GM18867 (cell line): ENCODE results near the gene RPRD1B.

Experiments used
- ATAC-seq: cut with Tn5 transposase; IDR thresholded peaks from one replicate; pipeline ENCODE4 v1.9.1; 2021; ENCODE audit warnings: mild to moderate bottlenecking, moderate library complexity; ENCODE audit not compliant: unreplicated experiment

Gene RPRD1B

DNA sequence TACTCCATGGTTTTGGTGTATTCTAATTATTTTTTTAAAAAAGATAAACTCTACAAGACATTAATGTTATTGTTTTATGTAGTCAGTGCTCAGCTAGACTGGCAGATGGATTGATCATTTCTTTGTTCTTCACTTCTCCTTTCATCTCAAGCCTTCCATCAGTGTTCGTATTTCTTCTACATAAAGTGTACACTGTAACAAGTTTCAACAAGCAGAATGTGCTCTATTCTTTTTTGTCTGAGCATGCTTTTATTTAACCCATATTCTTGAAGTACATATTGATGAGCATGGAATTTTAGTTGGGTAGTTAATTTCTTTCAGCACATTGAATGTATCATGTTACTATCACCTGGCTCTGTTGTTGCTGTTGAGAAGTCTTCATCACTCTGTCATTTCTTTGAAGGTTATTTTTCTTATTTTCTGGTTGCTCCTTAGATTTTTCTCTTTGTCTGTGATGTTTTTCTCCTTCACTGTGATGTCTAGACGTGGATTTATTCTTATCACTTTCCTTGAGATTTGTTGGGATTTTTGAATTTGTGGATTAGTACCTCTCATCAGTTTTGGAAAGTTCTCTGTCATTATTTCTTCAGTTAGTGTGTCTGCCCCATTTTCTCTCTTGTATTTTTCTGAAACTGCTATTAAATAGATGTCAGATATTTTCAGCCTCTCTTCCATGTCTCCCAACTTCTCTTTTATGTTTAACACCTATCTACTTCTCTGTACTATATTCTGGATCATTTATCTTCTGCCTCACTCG is 83.0 kb downstream of the RPRD1B start:
- no peak for ATAC-seq

DNA sequence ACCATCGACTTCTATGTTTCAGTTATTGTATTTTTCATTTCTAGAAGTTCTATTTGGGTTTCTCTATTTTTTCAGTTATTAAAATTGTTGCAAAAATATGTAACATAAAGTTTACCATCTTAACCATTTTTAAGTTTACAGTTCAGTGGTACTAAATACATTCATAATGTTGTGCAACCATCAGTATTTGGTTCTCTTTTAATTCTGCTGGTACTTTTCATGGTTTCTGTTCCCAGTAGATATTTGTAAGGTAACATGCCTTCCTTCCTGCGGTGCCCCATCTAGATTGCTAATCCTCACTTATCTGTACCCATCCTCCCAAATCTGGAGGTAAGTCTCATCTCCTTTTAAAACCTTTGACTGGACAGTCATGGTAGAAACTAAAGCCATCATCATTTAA is 83.7 kb downstream of the RPRD1B start:
- ATAC-seq: no peak

GRCh38 chr20:38117635-38118034 is 84.1 kb downstream of the RPRD1B start:
- no peak for ATAC-seq

DNA sequence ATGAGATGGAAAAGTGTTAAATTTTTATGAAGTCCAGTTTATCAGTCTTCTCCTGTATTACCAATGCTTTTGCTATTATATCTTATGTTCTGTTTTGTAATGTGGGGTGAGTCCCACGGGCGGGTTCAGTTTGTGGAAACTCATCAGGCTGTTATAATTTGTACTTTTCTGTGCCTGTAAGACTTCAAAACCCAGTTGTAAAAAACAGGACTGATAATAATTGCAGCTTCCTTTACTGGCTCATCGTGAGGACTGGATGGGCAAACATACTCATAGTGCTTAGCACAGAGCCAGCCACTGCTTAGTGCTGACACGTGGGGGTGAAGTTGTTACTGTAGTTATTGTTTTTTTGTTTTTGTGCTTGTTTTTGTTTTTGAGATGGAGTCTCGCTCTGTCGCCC is 85.9 kb downstream of the RPRD1B start:
- no peak for ATAC-seq

DNA sequence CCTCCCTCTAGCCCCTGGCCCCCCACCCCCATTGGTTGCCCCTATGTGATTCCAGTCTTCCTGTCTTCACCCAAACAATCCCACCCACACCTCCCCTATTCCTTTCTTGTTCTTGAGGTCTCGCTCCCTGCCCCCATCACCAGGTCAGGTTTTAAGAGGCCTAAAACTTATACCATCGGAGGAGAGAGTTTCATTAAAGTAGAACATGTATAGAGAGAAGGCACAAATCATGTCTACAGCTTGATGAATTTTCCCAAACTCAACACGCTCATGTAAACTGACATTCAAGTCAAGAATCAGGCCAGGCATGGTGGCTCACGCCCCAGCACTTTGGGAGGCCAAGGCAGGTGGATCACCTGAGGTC is 87.1 kb downstream of the RPRD1B start:
- no peak for ATAC-seq

DNA sequence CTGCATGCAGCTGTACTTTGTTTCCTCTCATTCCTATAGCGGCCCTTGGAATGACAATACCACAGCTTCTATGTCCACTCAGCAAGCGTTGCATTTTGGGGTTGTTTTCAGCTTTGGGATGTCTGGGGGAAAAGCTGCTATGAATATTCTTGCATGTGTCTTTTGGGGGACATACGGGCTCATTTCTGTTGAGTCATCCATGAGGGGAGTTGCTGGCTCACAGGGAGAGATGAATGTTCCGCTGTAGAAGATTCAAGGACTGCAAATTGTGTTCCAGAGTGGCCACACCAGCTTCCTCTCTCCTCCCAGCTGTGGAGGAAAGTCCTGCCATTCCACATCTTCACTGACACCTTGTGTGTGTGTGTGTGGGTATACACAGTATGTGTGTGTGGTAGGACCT is 88.2 kb downstream of the RPRD1B start:
- no peak for ATAC-seq

DNA sequence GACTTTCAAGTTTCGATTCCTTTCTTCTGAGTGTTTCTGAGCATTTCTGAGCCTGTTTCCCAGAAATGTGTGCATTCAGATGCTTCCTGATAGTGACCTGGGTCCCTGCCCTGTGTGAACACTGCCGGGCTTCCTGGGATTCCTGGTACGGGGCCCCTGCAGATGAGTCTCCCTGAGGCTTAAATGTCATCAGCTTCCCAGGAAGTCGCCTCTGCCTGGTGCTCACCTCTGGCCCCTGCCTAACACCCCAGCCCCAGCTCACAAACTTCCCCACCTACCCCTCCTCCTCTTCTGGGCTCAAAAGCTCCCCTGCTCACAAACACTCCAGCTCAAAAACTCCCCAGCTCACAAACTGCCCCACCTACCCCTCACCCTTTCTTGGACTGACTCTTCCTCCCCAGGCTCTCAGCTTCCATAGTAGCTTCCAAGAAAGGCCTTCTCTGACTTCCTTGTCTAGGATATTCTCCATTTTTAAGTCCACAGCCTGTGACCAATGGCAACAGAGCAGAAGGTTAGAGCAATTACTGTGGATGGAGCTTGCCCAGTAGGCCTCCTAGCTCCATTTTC is 89.6 kb downstream of the RPRD1B start:
- no peak for ATAC-seq

GRCh38 chr20:38125157-38126056 is 91.9 kb downstream of the RPRD1B start:
- no peak for ATAC-seq

- no peak for ATAC-seq
These were observed 92.8 kb downstream of the RPRD1B start for GRCh38 chr20:38126146-38126921.

DNA sequence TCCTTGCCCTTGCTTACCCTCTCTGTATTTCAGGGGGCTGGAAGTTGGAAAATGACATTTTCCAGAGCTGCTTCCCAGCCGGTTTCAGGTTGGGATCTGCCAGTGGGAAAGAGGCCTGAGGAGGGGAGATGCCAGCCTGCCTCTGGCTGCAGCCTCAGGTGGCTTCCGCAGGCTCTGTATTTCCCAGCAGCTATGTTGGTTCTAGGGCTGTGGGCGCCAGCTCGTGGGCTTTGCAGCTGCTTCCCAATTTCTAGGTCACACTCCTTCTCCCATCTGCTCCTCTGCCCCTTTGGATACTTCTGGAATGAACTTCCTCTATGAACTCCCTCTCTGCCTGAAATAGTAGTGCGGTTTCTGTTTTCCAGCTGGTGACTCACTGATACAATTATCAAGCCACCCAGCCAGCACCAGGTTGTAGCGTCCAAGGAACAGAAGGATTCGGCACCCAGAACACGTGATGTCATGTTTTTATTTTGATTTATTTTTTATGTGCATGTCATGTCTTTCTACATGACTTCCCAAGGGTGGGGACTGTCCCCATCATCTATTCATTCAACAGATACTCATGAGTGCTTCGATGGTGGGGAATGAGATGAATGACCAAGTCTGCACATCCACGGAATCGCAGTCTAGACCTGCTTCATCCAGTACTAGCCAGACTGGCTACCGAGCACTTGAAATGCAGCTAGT is 93.5 kb downstream of the RPRD1B start:
- no peak for ATAC-seq

- no peak for ATAC-seq
These were observed 94.5 kb downstream of the RPRD1B start for GRCh38 chr20:38127920-38128528.

- no peak for ATAC-seq
These were observed 95.1 kb downstream of the RPRD1B start for GRCh38 chr20:38128691-38129090.

DNA sequence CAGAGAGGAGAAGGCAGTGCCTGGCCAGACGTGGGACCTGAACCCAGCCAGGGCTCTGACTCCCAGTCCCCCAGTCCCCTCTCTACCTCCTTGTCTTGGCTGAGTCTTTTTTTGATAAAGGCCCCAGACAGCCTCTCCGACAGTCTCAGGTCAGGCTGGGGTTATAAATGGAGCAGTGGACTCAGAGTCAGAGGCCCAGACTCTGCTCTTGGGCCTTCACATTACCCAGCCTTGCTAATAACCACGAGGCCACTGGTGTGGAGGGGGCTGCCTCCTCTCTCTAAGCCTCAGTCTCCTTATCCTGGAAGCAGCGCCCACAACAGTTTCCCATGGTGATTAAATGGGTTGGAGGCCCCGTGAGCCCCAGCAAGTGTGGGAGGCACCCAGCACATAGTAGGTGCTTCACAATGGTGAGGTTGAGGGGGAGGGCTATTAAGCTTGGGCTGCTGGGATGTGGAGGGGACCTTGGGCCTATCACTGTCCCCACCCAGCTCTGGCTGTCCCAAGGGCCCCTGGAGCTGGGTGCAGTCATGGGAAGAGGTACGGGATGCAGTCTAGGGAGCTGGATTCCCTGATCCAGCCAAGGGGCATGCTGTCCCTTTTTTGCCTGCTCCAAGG is 95.8 kb downstream of the RPRD1B start:
- no peak for ATAC-seq

DNA sequence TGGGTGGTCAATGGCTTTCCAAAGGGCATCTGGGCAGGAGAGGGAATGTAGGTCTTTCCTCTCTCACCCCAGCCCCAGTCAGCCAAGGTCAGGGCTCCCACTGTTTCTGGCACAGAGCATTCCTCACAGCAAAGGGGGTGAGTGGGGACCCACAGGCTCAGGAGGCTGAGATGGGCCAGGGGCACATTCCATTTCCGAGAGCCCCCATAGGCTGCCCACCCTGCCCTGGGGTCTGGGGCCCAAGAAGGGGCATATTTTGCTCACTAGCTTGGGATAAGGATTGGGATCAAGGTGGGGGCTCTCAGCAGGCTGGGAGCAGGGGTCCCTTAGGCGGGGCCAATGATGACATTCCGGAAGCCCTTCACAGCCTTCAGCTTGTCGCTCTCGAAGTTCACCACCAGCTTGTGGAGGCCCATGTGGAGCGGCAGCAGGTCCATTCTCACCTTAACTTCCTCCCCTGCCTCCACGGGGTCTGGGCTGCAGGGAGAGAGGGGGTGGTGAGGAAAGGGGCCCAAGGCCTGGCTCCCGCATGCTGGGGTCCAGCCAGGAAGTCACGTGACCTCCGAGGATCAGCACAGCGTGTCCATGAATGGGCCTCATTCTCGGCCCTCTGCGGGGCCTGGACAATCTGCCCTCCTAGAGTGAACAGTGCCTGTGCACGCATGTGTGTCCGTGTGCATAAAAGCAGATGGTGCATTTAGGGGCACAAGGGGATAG is 96.5 kb downstream of the RPRD1B start:
- ATAC-seq: no peak

DNA sequence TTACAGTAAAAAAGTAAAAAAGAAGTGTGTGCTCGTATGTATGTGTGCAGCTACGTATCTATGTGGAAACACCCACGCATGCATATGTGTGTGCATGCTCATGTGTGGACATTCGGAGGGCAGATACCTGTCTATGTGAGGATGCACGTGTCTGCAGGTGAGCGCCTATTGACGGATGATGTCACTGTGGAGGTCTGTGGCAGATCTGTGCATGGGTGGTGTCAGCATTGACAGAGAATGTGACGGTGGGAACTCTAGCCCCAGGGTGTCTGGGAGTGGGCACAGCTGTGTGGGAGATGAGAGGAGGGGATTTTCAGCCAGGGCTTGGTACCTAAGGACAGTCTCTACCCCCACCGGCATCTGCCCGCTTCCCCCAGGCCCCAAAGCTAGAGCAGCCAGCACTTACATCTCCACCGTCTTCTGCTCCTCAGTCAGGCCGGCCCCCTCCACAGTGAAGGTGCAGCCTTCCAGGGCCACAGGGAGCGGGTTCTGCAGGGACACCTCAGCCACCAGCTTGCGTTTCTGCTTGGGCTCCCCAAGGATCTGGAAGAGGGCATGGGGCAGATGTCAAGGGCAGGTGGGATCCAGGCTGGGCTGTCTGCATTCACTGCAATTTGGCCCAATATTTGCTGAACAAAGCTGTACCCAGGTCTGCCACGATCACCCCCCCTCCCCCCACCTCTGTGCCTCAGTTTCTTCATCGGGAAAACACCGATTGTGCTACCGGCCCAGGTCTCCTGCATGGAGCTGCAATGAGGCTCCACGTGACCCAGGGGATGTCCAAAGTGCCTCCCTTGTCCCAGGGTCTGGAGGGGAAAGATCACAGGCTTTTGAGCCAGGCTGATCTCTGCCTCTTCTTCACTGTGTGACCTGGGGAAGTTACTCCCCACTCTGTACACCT is 97.4 kb downstream of the RPRD1B start:
- no peak for ATAC-seq

GRCh38 chr20:38131588-38132121 is 98.1 kb downstream of the RPRD1B start:
- no peak for ATAC-seq

- no peak for ATAC-seq
These were observed 98.8 kb downstream of the RPRD1B start for GRCh38 chr20:38132156-38132909.
